ENCODE data around the gene NID1. TPM values are rescaled to one million over a fixed set of nuclear protein-coding genes. Genes with fewer than 3 reads are reported as not detected.

Gene NID1
- total and polyA plus RNA-seq, 4 donors: 21.2 to 90.1 (median 55.2) TPM

DNA sequence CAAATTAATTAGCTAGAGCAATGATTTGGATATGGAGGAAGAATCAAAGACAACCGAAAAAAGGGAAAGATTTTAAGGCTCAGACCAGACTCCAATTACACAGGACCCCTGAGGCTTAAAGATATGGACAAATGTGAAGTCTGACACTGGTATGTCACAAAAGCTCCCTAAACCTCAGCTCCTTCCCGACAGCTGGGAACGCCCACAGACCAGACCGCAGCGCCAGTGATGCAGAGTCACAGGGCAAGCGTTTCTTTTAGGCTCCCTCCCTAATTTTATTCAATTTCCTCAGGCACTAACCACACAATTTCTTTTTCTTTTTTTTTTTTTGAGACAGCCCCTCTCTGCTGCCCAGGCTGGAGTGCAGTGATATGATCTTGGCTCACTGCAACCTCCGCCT is 40.2 kb downstream of the NID1 start:
- Histone ChIP-seq H3K9ac (ENCODE audit: low read depth in 1 of 2, low read length in 2 of 2) (no peak overlapping the region), H3K36me3 (ENCODE audit: control insufficient read depth in 4 of 4, insufficient read depth in 3 of 4, low read depth in 1 of 4, low read length in 3 of 4) (peaks cover 13 to 72% (median 56%) of the 10 kb centered on the region in 4 donors), H3K27ac (ENCODE audit: low read depth in 1 of 2, low read length in 2 of 2) (no peak overlapping the region), H3K9me3 (ENCODE audit: control insufficient read depth in 4 of 4, low read length in 3 of 4) (no peaks in the 10 kb centered on the region), H3K27me3 (ENCODE audit: control insufficient read depth in 4 of 4, insufficient read depth in 4 of 4, low read length in 3 of 4) (no peaks in the 10 kb centered on the region), H3K4me1 (ENCODE audit: control insufficient read depth in 4 of 4, insufficient read depth in 4 of 4, low read length in 3 of 4) (peaks cover 0 to 4% (median under 1%) of the 10 kb centered on the region in 4 donors), H3K4me3 (ENCODE audit: low read depth in 1 of 3, low read length in 3 of 3) (no peak overlapping the region)
- DNase-seq (ENCODE audit: low spot score): no peak
- whole genome bisulfite sequencing: 98% methylated on average over 7 of the region's 7 CpGs
- TF ChIP-seq RXRA (IDR thresholded peaks at IDR 0.05): no peak
- no peak for TF ChIP-seq EGR1 (IDR thresholded peaks at IDR 0.05; ENCODE audit: low read depth in 2 of 2)
- no peak for TF ChIP-seq RAD21 (IDR thresholded peaks at IDR 0.05)
- no peak for TF ChIP-seq TAF1 (conservative IDR thresholded peaks at IDR 0.05)
- no peak for TF ChIP-seq FOXA1 (IDR thresholded peaks at IDR 0.05)
- no peak for TF ChIP-seq YY1 (IDR thresholded peaks at IDR 0.05)
- no peak for TF ChIP-seq SP1 (IDR thresholded peaks at IDR 0.05)
- no peak for TF ChIP-seq GABPA (IDR thresholded peaks at IDR 0.05 in 1 of 2, conservative IDR thresholded peaks at IDR 0.05 in 1 of 2)
- TF ChIP-seq, protein P1, sequence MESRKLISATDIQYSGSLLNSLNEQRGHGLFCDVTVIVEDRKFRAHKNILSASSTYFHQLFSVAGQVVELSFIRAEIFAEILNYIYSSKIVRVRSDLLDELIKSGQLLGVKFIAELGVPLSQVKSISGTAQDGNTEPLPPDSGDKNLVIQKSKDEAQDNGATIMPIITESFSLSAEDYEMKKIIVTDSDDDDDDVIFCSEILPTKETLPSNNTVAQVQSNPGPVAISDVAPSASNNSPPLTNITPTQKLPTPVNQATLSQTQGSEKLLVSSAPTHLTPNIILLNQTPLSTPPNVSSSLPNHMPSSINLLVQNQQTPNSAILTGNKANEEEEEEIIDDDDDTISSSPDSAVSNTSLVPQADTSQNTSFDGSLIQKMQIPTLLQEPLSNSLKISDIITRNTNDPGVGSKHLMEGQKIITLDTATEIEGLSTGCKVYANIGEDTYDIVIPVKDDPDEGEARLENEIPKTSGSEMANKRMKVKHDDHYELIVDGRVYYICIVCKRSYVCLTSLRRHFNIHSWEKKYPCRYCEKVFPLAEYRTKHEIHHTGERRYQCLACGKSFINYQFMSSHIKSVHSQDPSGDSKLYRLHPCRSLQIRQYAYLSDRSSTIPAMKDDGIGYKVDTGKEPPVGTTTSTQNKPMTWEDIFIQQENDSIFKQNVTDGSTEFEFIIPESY (IDR thresholded peaks at IDR 0.05): no peak
- no peak for TF ChIP-seq HNF4G (IDR thresholded peaks at IDR 0.05)
- TF ChIP-seq, protein P2, sequence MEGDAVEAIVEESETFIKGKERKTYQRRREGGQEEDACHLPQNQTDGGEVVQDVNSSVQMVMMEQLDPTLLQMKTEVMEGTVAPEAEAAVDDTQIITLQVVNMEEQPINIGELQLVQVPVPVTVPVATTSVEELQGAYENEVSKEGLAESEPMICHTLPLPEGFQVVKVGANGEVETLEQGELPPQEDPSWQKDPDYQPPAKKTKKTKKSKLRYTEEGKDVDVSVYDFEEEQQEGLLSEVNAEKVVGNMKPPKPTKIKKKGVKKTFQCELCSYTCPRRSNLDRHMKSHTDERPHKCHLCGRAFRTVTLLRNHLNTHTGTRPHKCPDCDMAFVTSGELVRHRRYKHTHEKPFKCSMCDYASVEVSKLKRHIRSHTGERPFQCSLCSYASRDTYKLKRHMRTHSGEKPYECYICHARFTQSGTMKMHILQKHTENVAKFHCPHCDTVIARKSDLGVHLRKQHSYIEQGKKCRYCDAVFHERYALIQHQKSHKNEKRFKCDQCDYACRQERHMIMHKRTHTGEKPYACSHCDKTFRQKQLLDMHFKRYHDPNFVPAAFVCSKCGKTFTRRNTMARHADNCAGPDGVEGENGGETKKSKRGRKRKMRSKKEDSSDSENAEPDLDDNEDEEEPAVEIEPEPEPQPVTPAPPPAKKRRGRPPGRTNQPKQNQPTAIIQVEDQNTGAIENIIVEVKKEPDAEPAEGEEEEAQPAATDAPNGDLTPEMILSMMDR (IDR thresholded peaks at IDR 0.05; ENCODE audit: low read depth, low read length, missing input control): no peak
- no peak for TF ChIP-seq JUND (IDR thresholded peaks at IDR 0.05)
- TF ChIP-seq FOXA2 (IDR thresholded peaks at IDR 0.05): no peak
- no peak for TF ChIP-seq NR2F2 (IDR thresholded peaks at IDR 0.05)
- TF ChIP-seq HNF4A (conservative IDR thresholded peaks at IDR 0.05): no peak
- TF ChIP-seq, protein P3, sequence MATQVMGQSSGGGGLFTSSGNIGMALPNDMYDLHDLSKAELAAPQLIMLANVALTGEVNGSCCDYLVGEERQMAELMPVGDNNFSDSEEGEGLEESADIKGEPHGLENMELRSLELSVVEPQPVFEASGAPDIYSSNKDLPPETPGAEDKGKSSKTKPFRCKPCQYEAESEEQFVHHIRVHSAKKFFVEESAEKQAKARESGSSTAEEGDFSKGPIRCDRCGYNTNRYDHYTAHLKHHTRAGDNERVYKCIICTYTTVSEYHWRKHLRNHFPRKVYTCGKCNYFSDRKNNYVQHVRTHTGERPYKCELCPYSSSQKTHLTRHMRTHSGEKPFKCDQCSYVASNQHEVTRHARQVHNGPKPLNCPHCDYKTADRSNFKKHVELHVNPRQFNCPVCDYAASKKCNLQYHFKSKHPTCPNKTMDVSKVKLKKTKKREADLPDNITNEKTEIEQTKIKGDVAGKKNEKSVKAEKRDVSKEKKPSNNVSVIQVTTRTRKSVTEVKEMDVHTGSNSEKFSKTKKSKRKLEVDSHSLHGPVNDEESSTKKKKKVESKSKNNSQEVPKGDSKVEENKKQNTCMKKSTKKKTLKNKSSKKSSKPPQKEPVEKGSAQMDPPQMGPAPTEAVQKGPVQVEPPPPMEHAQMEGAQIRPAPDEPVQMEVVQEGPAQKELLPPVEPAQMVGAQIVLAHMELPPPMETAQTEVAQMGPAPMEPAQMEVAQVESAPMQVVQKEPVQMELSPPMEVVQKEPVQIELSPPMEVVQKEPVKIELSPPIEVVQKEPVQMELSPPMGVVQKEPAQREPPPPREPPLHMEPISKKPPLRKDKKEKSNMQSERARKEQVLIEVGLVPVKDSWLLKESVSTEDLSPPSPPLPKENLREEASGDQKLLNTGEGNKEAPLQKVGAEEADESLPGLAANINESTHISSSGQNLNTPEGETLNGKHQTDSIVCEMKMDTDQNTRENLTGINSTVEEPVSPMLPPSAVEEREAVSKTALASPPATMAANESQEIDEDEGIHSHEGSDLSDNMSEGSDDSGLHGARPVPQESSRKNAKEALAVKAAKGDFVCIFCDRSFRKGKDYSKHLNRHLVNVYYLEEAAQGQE (IDR thresholded peaks at IDR 0.05): no peak
- TF ChIP-seq, protein P4, sequence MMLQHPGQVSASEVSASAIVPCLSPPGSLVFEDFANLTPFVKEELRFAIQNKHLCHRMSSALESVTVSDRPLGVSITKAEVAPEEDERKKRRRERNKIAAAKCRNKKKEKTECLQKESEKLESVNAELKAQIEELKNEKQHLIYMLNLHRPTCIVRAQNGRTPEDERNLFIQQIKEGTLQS (IDR thresholded peaks at IDR 0.05): no peak
- TF ChIP-seq, protein P5, sequence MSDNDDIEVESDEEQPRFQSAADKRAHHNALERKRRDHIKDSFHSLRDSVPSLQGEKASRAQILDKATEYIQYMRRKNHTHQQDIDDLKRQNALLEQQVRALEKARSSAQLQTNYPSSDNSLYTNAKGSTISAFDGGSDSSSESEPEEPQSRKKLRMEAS (IDR thresholded peaks at IDR 0.05): no peak
